Measurements from ENCODE around the gene ZC3H6. TPM values are rescaled to one million over a fixed set of nuclear protein-coding genes. Genes with fewer than 3 reads are reported as not detected.

Gene ZC3H6
- total RNA-seq, 2 experiments from 2014 or later = 14.0 to 14.8 TPM

GRCh38 chr2:112290088-112290487, 14.7 kb downstream of the ZC3H6 start:
- H3K27me3 Mint-ChIP-seq = no peaks in the 10 kb centered on the region
- H3K4me1 Mint-ChIP-seq = no peaks in the 10 kb centered on the region
- no peaks in the 10 kb centered on the region for H3K9me3 Mint-ChIP-seq
- H3K4me3 Mint-ChIP-seq = no peak overlapping the region
- POLR2A ChIA-PET = no interaction called here
- CTCF ChIA-PET = no interaction called here
- no peak for DNase-seq
- no peak overlapping the region for H3K27ac Mint-ChIP-seq
- no peaks in the 10 kb centered on the region for H3K36me3 Mint-ChIP-seq (ENCODE audit: low read depth)

GRCh38 chr2:112290648-112291047, 15.3 kb downstream of the ZC3H6 start:
- CTCF ChIA-PET = no interaction called here
- Mint-ChIP-seq H3K27me3 (no peaks in the 10 kb centered on the region), H3K4me3 (no peak overlapping the region), H3K36me3 (ENCODE audit: low read depth) (no peaks in the 10 kb centered on the region), H3K27ac (no peak overlapping the region), H3K9me3 (no peaks in the 10 kb centered on the region), H3K4me1 (no peaks in the 10 kb centered on the region)
- POLR2A ChIA-PET = no interaction called here
- no peak for DNase-seq

- Mint-ChIP-seq H3K4me3 (no peak overlapping the region), H3K27ac (no peak overlapping the region), H3K9me3 (no peaks in the 10 kb centered on the region), H3K4me1 (peaks cover 2% of the 10 kb centered on the region), H3K36me3 (ENCODE audit: low read depth) (no peaks in the 10 kb centered on the region), H3K27me3 (no peaks in the 10 kb centered on the region)
- POLR2A ChIA-PET = no interaction called here
- CTCF ChIA-PET = no interaction called here
- DNase-seq = no peak
Observed at GRCh38 chr2:112293636-112294401, 18.4 kb downstream of the ZC3H6 start.

GRCh38 chr2:112295407-112296078, 20.1 kb downstream of the ZC3H6 start:
- H3K27me3 Mint-ChIP-seq = no peaks in the 10 kb centered on the region
- peaks cover 2% of the 10 kb centered on the region for H3K4me1 Mint-ChIP-seq
- no peak overlapping the region for H3K27ac Mint-ChIP-seq
- CTCF ChIA-PET = interaction anchor here (1.0 kb wide), 1 partner anchor 174 kb away, joined by 3 read pairs; no protein-coding TSS in a partner anchor
- POLR2A ChIA-PET = no interaction called here
- no peak overlapping the region for H3K4me3 Mint-ChIP-seq
- peaks cover 3% of the 10 kb centered on the region for H3K36me3 Mint-ChIP-seq (ENCODE audit: low read depth)
- no peaks in the 10 kb centered on the region for H3K9me3 Mint-ChIP-seq
- DNase-seq = no peak

GRCh38 chr2:112296407-112296806, 21.0 kb downstream of the ZC3H6 start:
- Mint-ChIP-seq H3K36me3 (ENCODE audit: low read depth) (peaks cover 10% of the 10 kb centered on the region), H3K9me3 (no peaks in the 10 kb centered on the region), H3K27me3 (no peaks in the 10 kb centered on the region), H3K4me1 (peaks cover 2% of the 10 kb centered on the region), H3K4me3 (no peak overlapping the region), H3K27ac (no peak overlapping the region)
- POLR2A ChIA-PET = no interaction called here
- no peak for DNase-seq
- CTCF ChIA-PET = interaction anchor here (0.6 kb wide), 1 partner anchor 466 kb away, joined by 5 read pairs; no protein-coding TSS in a partner anchor

- Mint-ChIP-seq H3K27me3 (no peaks in the 10 kb centered on the region), H3K27ac (no peak overlapping the region), H3K4me3 (no peak overlapping the region), H3K36me3 (ENCODE audit: low read depth) (peaks cover 29% of the 10 kb centered on the region), H3K4me1 (peaks cover 7% of the 10 kb centered on the region), H3K9me3 (no peaks in the 10 kb centered on the region)
- DNase-seq = no peak
- ChIA-PET CTCF (no interaction called here), POLR2A (no interaction called here)
Observed at GRCh38 chr2:112301171-112301584, 25.8 kb downstream of the ZC3H6 start.

GRCh38 chr2:112301973-112302372, 26.6 kb downstream of the ZC3H6 start:
- no peak for DNase-seq
- H3K9me3 Mint-ChIP-seq = no peaks in the 10 kb centered on the region
- POLR2A ChIA-PET = no interaction called here
- H3K4me3 Mint-ChIP-seq = no peak overlapping the region
- peaks cover 29% of the 10 kb centered on the region for H3K36me3 Mint-ChIP-seq (ENCODE audit: low read depth)
- H3K27ac Mint-ChIP-seq = no peak overlapping the region
- CTCF ChIA-PET = no interaction called here
- no peaks in the 10 kb centered on the region for H3K27me3 Mint-ChIP-seq
- H3K4me1 Mint-ChIP-seq = peaks cover 5% of the 10 kb centered on the region

- H3K27ac Mint-ChIP-seq = no peak overlapping the region
- H3K36me3 Mint-ChIP-seq (ENCODE audit: low read depth) = peaks cover 33% of the 10 kb centered on the region
- peaks cover 5% of the 10 kb centered on the region for H3K4me1 Mint-ChIP-seq
- POLR2A ChIA-PET = no interaction called here
- H3K9me3 Mint-ChIP-seq = no peaks in the 10 kb centered on the region
- no peak overlapping the region for H3K4me3 Mint-ChIP-seq
- no peaks in the 10 kb centered on the region for H3K27me3 Mint-ChIP-seq
- CTCF ChIA-PET = no interaction called here
- no peak for DNase-seq
Observed at GRCh38 chr2:112304298-112304941, 29.0 kb downstream of the ZC3H6 start.

- H3K4me3 Mint-ChIP-seq = no peak overlapping the region
- H3K36me3 Mint-ChIP-seq (ENCODE audit: low read depth) = peaks cover 35% of the 10 kb centered on the region
- H3K27ac Mint-ChIP-seq = no peak overlapping the region
- no peaks in the 10 kb centered on the region for H3K27me3 Mint-ChIP-seq
- CTCF ChIA-PET = no interaction called here
- DNase-seq = no peak
- no peaks in the 10 kb centered on the region for H3K9me3 Mint-ChIP-seq
- peaks cover 5% of the 10 kb centered on the region for H3K4me1 Mint-ChIP-seq
- POLR2A ChIA-PET = no interaction called here
Observed at GRCh38 chr2:112305132-112305531, 29.7 kb downstream of the ZC3H6 start.

- CTCF ChIA-PET = interaction anchor here (0.6 kb wide), 1 partner anchor 27 kb away, joined by 3 read pairs; no protein-coding TSS in a partner anchor
- Mint-ChIP-seq H3K4me1 (no peaks in the 10 kb centered on the region), H3K27ac (no peak overlapping the region), H3K9me3 (no peaks in the 10 kb centered on the region), H3K36me3 (ENCODE audit: low read depth) (peaks cover 18% of the 10 kb centered on the region), H3K27me3 (no peaks in the 10 kb centered on the region), H3K4me3 (no peak overlapping the region)
- DNase-seq = no peak
- POLR2A ChIA-PET = no interaction called here
Observed at GRCh38 chr2:112310906-112311305, 35.5 kb downstream of the ZC3H6 start.

- POLR2A ChIA-PET = no interaction called here
- Mint-ChIP-seq H3K9me3 (no peaks in the 10 kb centered on the region), H3K4me3 (no peak overlapping the region), H3K36me3 (ENCODE audit: low read depth) (peaks cover 18% of the 10 kb centered on the region), H3K27me3 (no peaks in the 10 kb centered on the region), H3K4me1 (no peaks in the 10 kb centered on the region), H3K27ac (no peak overlapping the region)
- CTCF ChIA-PET = no interaction called here
- DNase-seq = no peak
Observed at GRCh38 chr2:112311932-112312331, 36.5 kb downstream of the ZC3H6 start.

GRCh38 chr2:112312821-112313220, 37.4 kb downstream of the ZC3H6 start:
- Mint-ChIP-seq H3K36me3 (ENCODE audit: low read depth) (peaks cover 17% of the 10 kb centered on the region), H3K9me3 (no peaks in the 10 kb centered on the region), H3K4me3 (no peak overlapping the region), H3K27me3 (no peaks in the 10 kb centered on the region), H3K27ac (no peak overlapping the region), H3K4me1 (no peaks in the 10 kb centered on the region)
- DNase-seq = no peak
- POLR2A ChIA-PET = no interaction called here
- CTCF ChIA-PET = interaction anchor here (0.6 kb wide), 1 partner anchor 274 kb away, joined by 3 read pairs; no protein-coding TSS in a partner anchor

GRCh38 chr2:112314856-112315255, 39.5 kb downstream of the ZC3H6 start:
- Mint-ChIP-seq H3K27ac (no peak overlapping the region), H3K4me1 (no peaks in the 10 kb centered on the region), H3K9me3 (no peaks in the 10 kb centered on the region), H3K27me3 (no peaks in the 10 kb centered on the region), H3K36me3 (ENCODE audit: low read depth) (peaks cover 17% of the 10 kb centered on the region), H3K4me3 (no peak overlapping the region)
- CTCF ChIA-PET = no interaction called here
- POLR2A ChIA-PET = no interaction called here
- no peak for DNase-seq

Data from activated CD4-positive, alpha-beta T cell treated with anti-CD3 and anti-CD28 coated beads, Interleukin-2, amount 10 ng/mL, durations not matched to agents 7 days and 5 days (primary cell).